ENCODE results near the gene HCRT. TPM values are rescaled to one million over a fixed set of nuclear protein-coding genes. Genes with fewer than 3 reads are reported as not detected.
"Not testable (repeated sequence)": the region's sequence is repeated elsewhere in the genome, so short reads cannot be mapped to it uniquely, and the experiment has no call there.

Gene HCRT
- total RNA-seq, 1 donor from 2014 or later = not detected

GRCh38 chr17:42146911-42147607 lies 38.2 kb downstream of the HCRT start:
- Histone ChIP-seq H3K27ac (no peak overlapping the region), H3K9me3 (no peaks in the 10 kb centered on the region), H3K27me3 (ENCODE audit: low read depth) (no peaks in the 10 kb centered on the region), H3K4me3 (no peak overlapping the region), H3K36me3 (peaks cover 75% of the 10 kb centered on the region), H3K4me1 (peaks cover 40% of the 10 kb centered on the region)
- ATAC-seq (no peak), DNase-seq (no peak)
- no peak for TF ChIP-seq CTCF (IDR thresholded peaks at IDR 0.05)
- intact Hi-C loops (cut with DNase I) = no loop called here

GRCh38 chr17:42143138-42143537 lies 42.1 kb downstream of the HCRT start:
- DNase-seq; H3K27me3 ChIP-seq (ENCODE audit: low read depth); H3K9me3 ChIP-seq; intact Hi-C loops (cut with DNase I); H3K27ac ChIP-seq; H3K4me3 ChIP-seq: not testable (repeated sequence)
- peaks cover 53% of the 10 kb centered on the region for H3K4me1 ChIP-seq
- peak in 1 of 2 donors; percentile 38 for ATAC-seq
- H3K36me3 ChIP-seq = peaks cover 61% of the 10 kb centered on the region

- ATAC-seq = peak in 1 of 2 donors; percentile 33
- no peaks in the 10 kb centered on the region for H3K9me3 ChIP-seq
- no peak for TF ChIP-seq CTCF (IDR thresholded peaks at IDR 0.05)
- H3K27ac ChIP-seq = no peak overlapping the region
- H3K36me3 ChIP-seq = peaks cover 54% of the 10 kb centered on the region
- intact Hi-C loops (cut with DNase I) = no loop called here
- no peak for DNase-seq
- no peaks in the 10 kb centered on the region for H3K27me3 ChIP-seq (ENCODE audit: low read depth)
- peaks cover 59% of the 10 kb centered on the region for H3K4me1 ChIP-seq
- H3K4me3 ChIP-seq = no peak overlapping the region
Measured at GRCh38 chr17:42142371-42142896, 42.8 kb downstream of the HCRT start.

- H3K9me3 ChIP-seq = no peaks in the 10 kb centered on the region
- H3K36me3 ChIP-seq = peaks cover 49% of the 10 kb centered on the region
- no peak overlapping the region for H3K4me3 ChIP-seq
- intact Hi-C loops (cut with DNase I) = no loop called here
- peaks cover 70% of the 10 kb centered on the region for H3K4me1 ChIP-seq
- DNase-seq (no peak), ATAC-seq (no peak)
- TF ChIP-seq CTCF (IDR thresholded peaks at IDR 0.05) = no peak
- no peak overlapping the region for H3K27ac ChIP-seq
- H3K27me3 ChIP-seq (ENCODE audit: low read depth) = no peaks in the 10 kb centered on the region
Measured at GRCh38 chr17:42141382-42141781, 43.9 kb downstream of the HCRT start.

- intact Hi-C loops (cut with DNase I); H3K9me3 ChIP-seq; H3K27ac ChIP-seq; ATAC-seq; DNase-seq; H3K27me3 ChIP-seq (ENCODE audit: low read depth); H3K4me3 ChIP-seq: not testable (repeated sequence)
- peaks cover 44% of the 10 kb centered on the region for H3K36me3 ChIP-seq
- peaks cover 76% of the 10 kb centered on the region for H3K4me1 ChIP-seq
Measured at GRCh38 chr17:42140690-42141089, 44.6 kb downstream of the HCRT start.

GRCh38 chr17:42138749-42139492 lies 46.3 kb downstream of the HCRT start:
- H3K4me3 ChIP-seq = no peak overlapping the region
- H3K36me3 ChIP-seq = peaks cover 30% of the 10 kb centered on the region
- no peaks in the 10 kb centered on the region for H3K27me3 ChIP-seq (ENCODE audit: low read depth)
- H3K9me3 ChIP-seq = no peaks in the 10 kb centered on the region
- ATAC-seq (no peak), DNase-seq (no peak)
- H3K4me1 ChIP-seq = peaks cover 94% of the 10 kb centered on the region
- H3K27ac ChIP-seq = no peak overlapping the region
- intact Hi-C loops (cut with DNase I) = no loop called here
- no peak for TF ChIP-seq CTCF (IDR thresholded peaks at IDR 0.05)
